ENCODE measurements around the gene ARHGAP29.

GRCh38 chr1:94235189-94236012, 2.0 kb downstream of the ARHGAP29 start:
- no peak for TF ChIP-seq CTCF (conservative IDR thresholded peaks at IDR 0.05 in 1 of 2, IDR thresholded peaks at IDR 0.05 in 1 of 2; ENCODE audit: low read depth in 1 of 2, low read length in 2 of 2)
- TF ChIP-seq EZH2 (IDR thresholded peaks at IDR 0.05; ENCODE audit: low read length, missing control alignments): no peak

All from fibroblast of lung (primary cell).